Astrocyte of the hippocampus (primary cell): ENCODE measurements around the gene PSMC2.
A peak's percentile ranks its signal among the peaks of the same experiment; 100 is the strongest.

Experiments used
- DNase-seq: peaks from one replicate; pipeline ENCODE4 v3.0.0; 2011; ENCODE audit warnings: low read depth, low spot score

The PSMC2 gene

GRCh38 chr7:103347507-103348267, at the start of gene PSMC2:
PSMC2 (plus strand) TSS chr7:103347643; CDS start chr7:103347712, 69 bp downstream.
- DNase-seq, result peak; percentile 95

GRCh38 chr7:103297837-103298179, 49.6 kb upstream of the PSMC2 start:
- peak; percentile 2 for DNase-seq

- no peak for DNase-seq
Measured at GRCh38 chr7:103299660-103300059, 47.8 kb upstream of the PSMC2 start.

- DNase-seq, result no peak
Measured at GRCh38 chr7:103301441-103301840, 46.0 kb upstream of the PSMC2 start.

GRCh38 chr7:103307503-103308231, 39.8 kb upstream of the PSMC2 start:
- peak; percentile 2 for DNase-seq

GRCh38 chr7:103314852-103315251, 32.6 kb upstream of the PSMC2 start:
- no peak for DNase-seq

- no peak for DNase-seq
Measured at GRCh38 chr7:103316380-103316941, 31.0 kb upstream of the PSMC2 start.

GRCh38 chr7:103317009-103317408, 30.4 kb upstream of the PSMC2 start:
- no peak for DNase-seq

- no peak for DNase-seq
Measured at GRCh38 chr7:103325744-103326143, 21.7 kb upstream of the PSMC2 start.

- DNase-seq, result no peak
Measured at GRCh38 chr7:103336761-103337160, 10.7 kb upstream of the PSMC2 start.

- DNase-seq, result no peak
Measured at GRCh38 chr7:103338864-103339263, 8.6 kb upstream of the PSMC2 start.

- DNase-seq, result no peak
Measured at GRCh38 chr7:103341466-103341865, 6.0 kb upstream of the PSMC2 start.

GRCh38 chr7:103343332-103343731, 4.1 kb upstream of the PSMC2 start:
- no peak for DNase-seq

GRCh38 chr7:103343758-103344452, 3.5 kb upstream of the PSMC2 start:
- DNase-seq, result peak; percentile 52

GRCh38 chr7:103344453-103345149, 2.8 kb upstream of the PSMC2 start, which contains the start of gene DNAJC2:
DNAJC2 (minus strand) TSS chr7:103344767; CDS start chr7:103344622, 145 bp downstream.
- DNase-seq, result peak; percentile 94

GRCh38 chr7:103346396-103346795, 1.0 kb upstream of the PSMC2 start:
- no peak for DNase-seq

- DNase-seq, result no peak
Measured at GRCh38 chr7:103348452-103348851, 1.0 kb downstream of the PSMC2 start.

- DNase-seq, result no peak
Measured at GRCh38 chr7:103348959-103349358, 1.5 kb downstream of the PSMC2 start.

GRCh38 chr7:103349805-103350204, 2.4 kb downstream of the PSMC2 start:
- no peak for DNase-seq

GRCh38 chr7:103369432-103369831, 22.0 kb downstream of the PSMC2 start:
- DNase-seq, result no peak

GRCh38 chr7:103373866-103374643, 26.6 kb downstream of the PSMC2 start:
- DNase-seq, result no peak
